Stimulated activated CD8-positive, alpha-beta memory T cell treated with anti-CD3 and anti-CD28 coated beads, Interleukin-15, amount 100 ng/mL, for 24 hours (primary cell): ENCODE measurements around the gene S100A3.
A peak's percentile ranks its signal among the peaks of the same experiment; 100 is the strongest.
"Not testable (repeated sequence)": the region's sequence is repeated elsewhere in the genome, so short reads cannot be mapped to it uniquely, and the experiment has no call there.

Source experiments
- DNase-seq: peaks from one replicate; pipeline ENCODE4 v3.0.0-alpha.2; 2020; ENCODE audit warnings: low read depth

Gene S100A3

DNA sequence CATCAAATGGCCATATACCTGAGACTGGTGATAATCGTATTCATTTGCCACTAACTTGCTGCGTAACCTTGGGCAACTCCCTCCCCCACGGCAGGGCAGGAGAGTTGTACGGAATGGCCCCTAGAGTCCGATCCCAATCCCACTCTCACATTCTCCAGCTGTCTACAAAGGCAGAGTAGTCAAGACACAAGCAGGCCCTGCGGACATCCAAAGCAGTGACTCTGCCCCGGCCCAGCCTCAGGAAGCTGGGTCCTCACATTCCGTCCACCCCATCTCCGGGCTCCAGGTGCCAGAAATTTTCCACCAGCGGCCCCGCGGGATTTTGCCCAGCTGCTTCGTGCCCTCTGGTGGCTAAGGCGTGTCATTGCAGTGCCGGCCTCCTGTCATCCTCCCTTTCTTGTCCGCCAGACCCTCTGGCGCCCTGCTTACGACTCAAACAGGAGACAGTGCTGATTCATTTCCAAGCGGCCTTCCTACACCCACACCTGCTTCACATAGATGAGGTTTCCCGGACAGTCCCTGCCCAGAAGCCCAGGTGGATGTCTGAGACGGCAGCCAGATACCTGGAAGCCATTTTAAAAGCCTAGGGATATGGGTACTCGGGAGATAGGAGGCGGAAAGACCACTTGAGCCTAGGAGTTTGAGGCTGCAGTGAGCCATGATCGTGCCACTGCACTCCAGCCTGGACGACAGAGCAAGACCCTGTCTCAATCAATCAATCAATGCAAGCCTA, 19.5 kb upstream of the S100A3 start:
- DNase-seq, result peak; percentile 66

DNA sequence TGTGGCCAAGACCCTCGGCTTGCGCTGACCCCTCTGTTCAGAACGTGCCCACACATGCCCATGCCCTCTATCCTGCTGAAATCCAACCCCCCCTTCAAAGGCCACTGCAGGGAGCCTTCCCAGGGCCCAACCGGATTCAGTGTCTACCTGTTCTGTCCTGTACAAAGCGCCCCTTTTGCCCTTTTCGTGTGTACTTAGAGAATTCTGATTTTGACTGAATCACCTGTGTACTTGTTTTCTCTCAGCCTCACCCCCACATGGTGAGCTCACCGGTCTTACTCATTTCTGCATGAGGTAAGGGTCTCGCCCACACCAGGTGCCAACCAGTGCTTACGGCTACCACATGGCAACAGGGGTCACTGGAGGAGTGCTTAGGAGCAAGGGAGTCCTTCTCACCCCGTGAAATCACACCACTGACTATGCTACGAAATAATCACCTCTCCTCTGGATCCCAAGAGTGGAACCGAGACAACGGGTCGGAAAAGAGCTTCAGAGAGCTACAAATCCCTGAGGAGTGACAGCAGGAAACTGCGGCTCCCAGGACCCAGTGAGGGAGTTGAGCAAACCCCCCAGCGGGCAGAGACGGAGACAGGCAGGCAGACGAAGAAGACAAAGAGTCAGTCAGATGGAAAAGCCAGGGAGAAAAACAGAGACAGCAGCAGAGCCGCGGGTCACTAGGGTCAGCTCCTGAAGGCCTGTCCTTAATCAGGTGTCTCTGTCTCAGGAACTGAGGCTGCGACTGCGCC, 18.7 kb upstream of the S100A3 start:
- no peak for DNase-seq

DNA sequence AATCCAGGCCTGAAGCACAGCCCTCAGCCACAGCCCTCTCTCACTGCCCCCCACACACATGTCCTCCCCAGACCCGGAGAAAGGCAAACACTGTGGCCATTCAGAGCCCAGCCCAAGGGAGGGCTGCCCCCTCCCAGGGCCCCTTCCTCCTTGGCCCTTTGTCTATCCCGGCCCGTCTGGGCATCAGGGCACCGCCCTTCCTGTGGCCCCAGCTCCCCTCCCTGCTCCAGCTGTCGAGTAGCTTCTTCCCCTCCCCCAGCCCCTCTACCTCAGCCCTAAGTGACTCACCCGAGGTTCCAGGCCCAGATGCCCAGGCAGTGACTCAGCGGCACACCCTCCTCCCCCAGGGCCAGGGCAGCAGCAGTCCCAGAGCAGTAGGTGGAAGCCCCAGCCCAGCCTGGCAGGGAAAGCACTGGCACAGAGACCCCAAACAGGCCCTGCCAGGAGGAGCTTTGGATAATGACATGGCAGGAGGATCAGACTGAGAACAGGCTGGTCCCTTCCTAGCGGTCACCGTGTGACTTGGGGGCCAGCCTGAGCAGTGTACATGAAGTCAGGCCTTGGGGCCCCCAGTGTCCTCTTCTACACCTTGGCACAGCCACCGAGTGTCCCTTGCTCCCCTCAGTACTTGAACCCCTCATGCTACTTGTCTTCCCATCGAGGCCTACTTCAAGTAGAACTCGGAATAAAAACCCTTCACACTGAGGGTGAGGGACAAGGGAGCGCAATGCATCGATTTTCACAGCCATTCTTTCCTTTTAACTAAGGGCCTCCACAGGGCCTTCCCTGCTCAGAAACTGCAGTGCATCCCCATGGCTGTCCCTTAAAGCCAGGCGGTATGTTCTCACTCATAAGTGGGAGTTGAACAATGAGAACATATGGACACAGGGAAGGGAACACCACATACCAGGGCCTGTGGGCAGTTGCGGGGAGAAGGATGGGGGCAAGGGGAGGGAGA, 17.6 kb upstream of the S100A3 start:
- peak; percentile 51 for DNase-seq

DNA sequence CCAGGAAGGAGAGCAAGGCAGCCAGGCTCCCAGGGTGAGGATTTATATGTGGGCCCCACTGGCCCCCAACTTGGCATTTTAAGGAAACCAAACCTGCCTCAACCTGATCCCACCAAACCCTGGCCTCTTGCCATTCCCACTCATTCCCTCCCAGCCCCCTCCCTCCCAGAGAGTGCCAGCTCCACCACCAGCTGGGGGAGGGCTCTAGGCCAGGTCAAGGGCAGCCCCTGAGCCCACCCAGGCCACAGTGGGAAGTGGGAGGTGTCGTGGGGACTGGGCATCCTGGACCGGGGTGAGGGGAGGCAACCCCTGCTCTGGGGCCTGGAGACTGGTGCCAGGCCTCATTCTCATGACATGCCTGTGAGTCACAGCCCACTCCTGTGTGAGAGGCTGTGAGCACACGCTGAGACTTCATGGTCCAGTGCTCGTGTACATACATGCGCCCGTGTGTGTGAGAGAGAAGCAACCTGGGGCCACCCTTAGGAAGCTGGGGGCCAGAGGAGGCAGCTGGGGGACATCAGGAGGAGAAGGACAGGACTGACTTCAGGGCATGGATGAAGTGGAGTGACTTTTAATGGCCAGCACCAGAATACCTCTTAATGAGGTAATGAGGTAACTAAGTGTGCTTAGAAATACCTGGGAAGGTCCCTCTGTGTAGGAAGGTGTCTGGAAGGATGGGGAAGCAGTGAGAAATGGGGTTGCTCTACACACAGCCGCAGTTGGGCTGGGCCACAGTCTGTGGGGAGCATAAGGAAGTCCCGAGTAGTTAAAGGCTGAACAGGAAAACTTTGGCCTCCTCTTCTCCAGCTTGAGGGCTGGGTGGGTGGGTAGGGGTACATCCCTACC, 16.7 kb upstream of the S100A3 start, which contains the start of gene S100A2:
Gene S100A2, minus strand, starts transcription at position 316 of the 846 bp plus-strand sequence. CDS start 1,967 bp downstream, outside the sequence.
- no peak for DNase-seq

DNA sequence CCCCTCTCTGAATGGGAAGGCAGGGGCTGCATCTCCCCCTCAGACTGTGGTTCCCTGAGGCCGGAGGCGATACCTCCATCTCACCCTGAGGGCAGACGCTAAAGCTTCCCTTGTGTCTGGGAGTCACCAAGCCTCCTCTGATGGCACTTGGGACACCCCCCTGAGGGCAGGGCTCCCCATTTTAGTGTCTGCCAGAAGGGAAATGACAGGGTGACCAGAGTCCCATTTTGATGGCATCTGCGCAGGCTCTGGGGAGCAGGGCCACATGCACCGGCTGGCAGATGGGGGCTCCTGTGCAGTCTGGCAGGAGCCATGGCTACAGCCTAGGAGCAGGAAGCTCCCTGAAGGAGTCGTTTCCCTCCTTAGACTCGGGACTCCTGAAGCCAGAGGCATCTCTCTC, 14.9 kb upstream of the S100A3 start:
- no peak for DNase-seq

DNA sequence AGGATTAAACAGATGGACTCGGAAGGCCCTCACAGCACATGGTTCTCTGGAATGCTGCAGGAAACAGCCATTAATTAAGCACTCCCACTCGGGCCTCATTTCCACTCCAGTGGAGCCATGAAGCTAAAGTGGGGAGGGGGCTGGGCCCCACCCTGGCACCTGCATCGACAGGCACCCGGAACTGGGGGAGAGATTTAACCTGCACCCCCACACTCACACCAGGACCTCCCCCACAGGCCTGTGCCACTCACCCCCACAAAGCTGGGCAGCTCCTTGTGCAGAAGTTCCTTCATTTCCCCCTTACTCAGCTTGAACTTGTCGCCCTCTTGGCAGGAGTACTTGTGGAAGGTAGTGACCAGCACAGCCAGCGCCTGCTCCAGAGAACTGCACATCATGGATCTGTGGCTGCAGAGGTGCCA, 14.4 kb upstream of the S100A3 start:
- no peak for DNase-seq

DNA sequence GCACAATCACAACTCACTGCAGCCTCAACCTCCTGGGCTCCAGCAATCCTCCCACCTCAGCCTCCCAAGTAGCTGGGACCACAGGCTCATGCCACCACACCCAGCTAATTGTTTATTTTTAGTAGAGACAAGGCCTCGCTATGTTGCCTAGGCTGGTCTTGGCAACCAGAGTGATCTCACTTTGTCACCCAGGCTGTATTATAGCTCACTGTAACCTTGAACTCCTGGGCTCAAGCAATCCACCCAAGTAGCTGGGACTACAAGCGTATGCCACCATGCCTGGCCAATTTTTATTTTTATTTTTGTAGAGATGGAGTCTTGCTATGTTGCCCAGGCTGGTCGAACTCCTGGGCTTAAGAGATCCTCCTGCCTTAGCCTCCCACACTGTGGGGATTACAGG, 13.0 kb upstream of the S100A3 start:
- not testable (repeated sequence) for DNase-seq

DNA sequence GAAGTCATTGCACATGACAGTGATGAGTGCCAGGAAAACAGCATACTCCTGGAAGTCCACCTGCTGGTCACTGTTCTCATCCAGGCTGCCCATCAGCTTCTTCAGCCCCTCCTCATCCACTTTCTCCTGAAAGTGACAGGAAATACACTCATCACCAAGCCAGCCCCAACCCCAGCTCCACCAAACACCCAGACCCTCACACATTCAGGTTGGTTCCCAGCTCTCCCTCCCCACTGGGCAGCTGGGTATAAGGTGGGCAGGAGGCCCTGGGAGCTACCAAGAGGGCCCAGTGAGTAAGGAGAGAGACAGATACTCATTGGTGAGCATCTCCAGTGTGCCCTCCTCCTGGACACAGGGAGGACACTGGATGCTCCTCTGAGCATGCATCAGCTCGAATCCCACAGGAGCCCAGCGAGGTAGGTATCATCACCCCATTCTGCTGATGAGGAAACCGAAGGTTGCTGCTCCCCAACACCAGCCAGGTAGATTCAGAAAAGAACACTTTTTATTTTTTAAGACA, 12.5 kb upstream of the S100A3 start:
- no peak for DNase-seq

DNA sequence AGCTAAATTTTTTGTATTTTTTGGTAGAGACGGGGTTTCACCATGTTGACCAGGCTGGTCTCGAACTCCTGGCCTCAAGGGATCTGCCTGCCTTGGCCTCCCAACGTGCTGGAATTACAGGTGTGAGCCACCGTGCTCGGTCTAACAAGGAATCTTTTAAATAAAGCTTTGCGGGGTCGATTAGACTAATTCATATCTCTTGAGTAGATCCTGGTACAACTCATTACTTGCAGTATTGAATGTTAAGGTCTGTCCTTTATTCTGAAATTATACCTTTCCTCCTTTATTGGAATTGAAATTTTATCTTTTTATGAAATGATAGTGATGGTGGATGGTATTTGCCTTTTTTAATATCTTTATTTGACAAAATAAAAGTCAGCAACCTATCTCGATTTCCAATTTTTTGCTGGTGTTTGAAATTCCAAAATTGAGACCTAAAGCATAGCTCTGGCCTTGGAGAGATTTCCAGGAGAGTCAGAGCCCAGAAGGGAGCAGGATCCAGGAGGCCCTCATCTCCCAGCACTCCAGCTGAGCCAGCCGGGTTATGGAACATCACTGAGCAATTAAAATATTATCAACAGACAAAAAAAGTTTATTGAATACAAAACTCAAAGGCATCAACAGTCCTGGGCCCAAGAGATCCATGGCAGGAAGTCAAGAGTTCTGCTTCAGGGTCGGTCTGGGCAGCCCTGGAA, 11.9 kb upstream of the S100A3 start:
- DNase-seq, result no peak

DNA sequence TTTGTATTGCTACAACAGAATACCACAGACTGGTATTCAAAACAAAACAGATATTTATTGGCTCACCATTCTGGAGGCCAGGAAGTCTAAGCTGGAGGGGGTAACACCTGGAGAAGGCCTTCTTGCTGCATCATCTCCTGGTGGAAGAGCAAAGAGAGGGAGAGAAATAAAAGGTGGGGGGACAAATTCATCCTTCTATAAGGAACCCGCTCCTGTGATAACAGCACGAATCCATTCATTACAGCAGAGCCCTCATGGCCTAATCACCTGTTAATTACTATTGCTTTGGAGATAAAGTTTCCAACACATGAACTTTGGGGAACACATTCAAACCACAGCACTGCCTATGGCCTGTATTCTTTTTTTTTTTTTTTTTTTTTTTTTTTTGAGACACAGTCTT, 11.2 kb upstream of the S100A3 start:
- no peak for DNase-seq

DNA sequence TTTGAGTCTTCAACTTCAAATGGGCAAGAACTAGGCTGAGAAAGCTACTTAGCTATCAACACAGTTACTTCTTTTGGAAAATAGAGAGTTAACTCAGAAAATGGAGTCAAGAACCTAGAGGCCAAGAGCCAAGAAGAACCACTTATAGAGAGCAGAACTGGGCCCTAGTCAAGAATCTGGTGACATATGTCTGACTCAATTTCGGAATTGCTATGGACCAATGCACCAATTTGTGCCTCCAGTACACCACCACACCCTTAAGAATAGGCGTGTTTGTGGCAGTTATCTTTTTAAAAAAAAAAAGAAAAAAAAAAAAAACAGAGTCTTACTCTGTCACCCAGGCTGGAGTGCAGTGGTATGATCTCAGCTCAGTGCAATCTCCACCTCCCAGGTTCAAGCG, 8.8 kb upstream of the S100A3 start:
- DNase-seq, result no peak

DNA sequence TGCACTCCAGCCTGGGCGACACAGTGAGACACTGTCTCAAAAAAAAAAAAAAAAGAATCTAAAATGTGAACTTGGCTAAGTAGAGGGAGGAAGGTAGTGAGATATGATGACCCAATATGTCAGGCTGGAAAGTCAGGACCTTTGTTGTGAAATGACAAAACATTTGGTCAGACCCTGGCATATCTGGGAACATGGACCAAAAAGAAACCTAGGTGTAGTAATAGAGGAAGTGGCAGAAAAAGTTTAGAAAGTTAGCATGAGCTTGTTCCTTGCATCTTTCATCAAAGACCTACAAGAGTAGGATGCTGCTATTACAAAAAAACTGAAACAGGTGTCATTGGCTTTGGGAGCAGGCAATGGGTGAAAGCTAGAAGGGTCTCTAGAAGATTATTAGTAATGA, 7.3 kb upstream of the S100A3 start:
- DNase-seq, result no peak

DNA sequence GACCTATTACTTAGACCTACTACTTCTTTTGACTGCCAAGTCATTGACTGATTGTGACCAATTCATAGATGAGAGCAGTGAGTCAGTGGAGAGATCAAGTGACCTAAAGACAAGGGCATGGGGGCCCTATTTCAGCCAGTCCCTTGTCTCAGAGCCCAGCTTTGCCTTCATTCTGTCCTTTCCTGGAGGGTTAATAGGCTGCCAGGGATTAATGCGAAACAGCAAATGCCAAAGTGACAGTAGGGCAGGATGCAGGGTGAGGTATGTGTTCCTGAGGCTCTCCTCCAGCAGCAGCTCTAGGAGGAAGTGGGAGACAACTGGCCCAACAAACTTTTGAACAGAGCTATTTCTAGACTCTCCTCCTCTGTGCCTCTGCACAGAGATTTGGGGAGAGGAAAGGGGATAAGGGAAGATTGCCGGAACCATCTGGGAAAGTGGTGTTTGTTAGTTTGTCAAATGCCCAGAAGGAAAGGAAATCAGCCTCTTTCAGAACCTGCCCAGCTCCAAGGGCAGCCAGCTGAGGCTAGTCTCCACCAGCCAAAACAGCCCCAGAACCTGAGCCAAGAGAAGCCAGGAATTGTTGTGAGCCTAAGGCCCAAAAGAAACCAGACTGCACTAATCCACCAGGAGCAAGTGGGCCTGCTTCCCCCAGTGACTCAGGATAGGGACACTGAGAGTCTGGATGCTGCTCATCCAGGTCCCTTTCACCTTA, 4.9 kb upstream of the S100A3 start:
- no peak for DNase-seq

DNA sequence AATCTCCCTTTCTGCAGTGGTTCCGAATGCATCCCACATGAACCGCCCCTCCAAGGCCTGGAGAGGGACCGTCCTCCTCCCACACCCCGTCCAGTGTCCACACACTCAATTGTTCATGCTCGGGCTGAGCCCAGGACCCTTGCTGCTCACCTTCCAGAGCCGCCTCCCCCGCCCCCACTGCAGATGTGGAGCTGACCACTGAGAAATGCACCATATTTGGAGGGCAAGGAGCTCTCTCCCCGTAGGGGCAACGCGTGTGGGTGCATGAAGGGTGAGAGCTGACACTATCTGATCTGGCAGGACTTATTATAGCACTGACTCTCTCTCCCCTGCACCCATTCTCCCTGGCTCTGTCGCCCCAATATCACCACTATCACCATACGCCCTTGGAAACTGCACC, 4.0 kb upstream of the S100A3 start:
- no peak for DNase-seq

DNA sequence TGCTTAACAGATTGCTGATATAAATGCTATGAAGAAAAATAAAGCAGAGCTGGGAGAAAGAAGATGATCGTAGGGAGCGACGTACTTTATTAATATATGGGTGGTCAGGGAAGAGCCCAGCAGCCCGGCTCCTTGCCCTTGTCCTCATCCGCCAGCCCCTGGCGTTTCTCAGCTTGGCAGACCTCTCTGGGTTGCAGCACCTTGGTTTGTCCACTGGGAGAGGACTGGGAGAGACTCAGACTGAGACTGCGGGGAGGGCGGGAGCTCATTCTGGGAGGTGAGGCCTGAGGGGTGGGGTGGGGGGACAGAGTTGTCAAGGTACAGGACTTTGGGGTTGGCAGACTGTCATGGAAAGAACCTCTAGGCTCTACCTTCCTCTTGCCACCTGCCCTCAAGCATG, 3.3 kb upstream of the S100A3 start:
- DNase-seq, result no peak

DNA sequence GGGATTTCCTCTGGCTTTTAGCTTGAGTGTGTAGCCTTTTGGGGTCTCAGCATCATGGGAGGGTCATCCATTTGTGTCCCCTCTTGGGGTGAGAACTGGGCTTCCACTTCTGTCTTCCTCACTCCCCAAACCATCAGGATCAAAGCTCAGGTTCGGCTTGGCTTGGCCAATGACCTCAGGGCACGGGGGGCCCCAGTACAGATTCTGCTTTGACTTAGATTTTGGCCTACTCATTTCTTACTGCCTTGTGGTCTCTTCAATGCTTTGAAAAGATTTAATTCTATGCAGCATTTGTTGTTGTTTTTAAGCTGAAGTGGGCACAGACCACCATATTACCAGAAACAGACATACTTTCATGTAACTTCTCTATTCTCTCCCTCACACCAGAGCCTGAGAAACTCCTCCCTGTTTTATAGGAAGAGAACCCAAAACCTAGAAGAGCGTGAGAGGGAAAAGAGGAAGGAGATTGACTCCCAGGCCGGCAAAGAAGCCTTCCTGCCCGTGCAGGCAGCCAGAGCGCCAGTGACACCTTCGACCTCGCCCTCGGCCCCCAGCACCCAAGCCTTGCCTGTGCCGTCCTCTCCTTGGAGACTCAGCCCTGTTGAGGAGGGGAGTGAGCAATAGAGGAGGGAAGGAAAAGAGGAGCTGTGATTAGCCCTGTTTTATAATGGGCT, 1.9 kb upstream of the S100A3 start:
- no peak for DNase-seq

DNA sequence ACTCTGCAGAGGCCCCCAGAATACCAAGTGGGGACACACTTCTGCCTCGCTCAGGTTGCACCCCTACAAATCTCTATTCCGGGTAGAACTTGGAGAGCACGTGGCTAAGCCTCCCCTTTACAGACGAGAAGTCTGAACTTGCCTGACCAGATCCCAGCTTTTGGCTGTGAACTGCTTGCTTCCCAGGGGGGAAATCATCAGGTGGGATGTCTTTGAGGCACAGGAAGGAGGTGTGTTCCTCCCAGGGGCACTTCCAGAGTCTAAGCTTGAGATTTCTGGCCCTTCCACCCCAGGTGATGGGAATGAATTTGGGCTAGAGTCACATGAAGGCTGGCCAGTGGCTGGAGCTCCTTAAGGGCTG, 1.3 kb upstream of the S100A3 start:
- DNase-seq, result no peak

DNA sequence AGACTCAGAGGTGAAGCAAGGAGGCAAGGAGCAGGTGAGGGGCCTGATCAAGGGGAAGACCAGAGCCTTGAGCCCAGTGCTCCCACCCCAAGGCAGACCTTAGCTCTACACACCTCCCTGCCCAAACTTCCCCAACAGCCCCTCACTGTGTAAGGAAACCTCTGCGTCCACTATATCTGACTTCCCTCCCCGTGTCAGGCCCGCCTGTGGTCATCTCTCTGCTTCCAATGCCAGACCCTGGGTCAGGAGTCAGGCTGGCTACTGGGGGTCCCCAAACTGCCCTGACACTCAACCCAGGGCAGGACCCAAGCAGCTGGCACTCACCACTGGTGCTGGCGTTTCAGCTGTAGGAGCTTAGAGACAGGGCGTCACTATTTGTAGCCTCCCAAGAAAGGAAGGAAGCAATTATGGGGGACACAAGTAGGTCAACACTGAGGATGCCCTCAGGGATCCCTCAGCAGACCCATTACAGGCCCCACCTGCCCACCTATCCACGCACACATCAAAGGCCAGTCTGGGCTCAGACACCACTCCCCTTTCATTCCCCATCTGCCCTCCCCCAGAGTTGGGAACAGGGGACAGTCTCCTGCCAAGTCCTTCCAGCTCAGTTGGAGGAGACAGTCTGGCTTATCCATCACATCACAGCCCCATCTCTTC, 811 bp upstream of the S100A3 start:
- DNase-seq, result no peak
